ENCODE data around the gene AFF4. TPM values are rescaled to one million over a fixed set of nuclear protein-coding genes. Genes with fewer than 3 reads are reported as not detected.

Gene AFF4
- total RNA-seq, 1 experiment from 2014 or later, result 58.1 TPM

- Mint-ChIP-seq H3K27me3 (ENCODE audit: low read depth) (no peaks in the 10 kb centered on the region), H3K27ac (no peak overlapping the region), H3K9me3 (no peaks in the 10 kb centered on the region), H3K36me3 (peaks cover 31% of the 10 kb centered on the region), H3K4me1 (no peaks in the 10 kb centered on the region), H3K4me3 (no peak overlapping the region)
- ATAC-seq, result no peak
- ChIA-PET CTCF (no interaction called here), POLR2A (no interaction called here)
- no peak for DNase-seq (ENCODE audit: low spot score)
- TF ChIP-seq ERG (CRISPR knock-in tag; IDR thresholded peaks at IDR 0.05), result no peak
- no peak for TF ChIP-seq JAZF1 (CRISPR knock-in tag; IDR thresholded peaks at IDR 0.05)
- TF ChIP-seq AFF4 (CRISPR knock-in tag; IDR thresholded peaks at IDR 0.05; ENCODE audit: borderline replicate concordance), result no peak
- no peak for TF ChIP-seq ZNF232 (CRISPR knock-in tag; IDR thresholded peaks at IDR 0.05)
- no peak for TF ChIP-seq PRRX2 (CRISPR knock-in tag; IDR thresholded peaks at IDR 0.05)
- TF ChIP-seq ELF4 (CRISPR knock-in tag; IDR thresholded peaks at IDR 0.05; ENCODE audit: low read depth), result no peak
- TF ChIP-seq TEAD4 (CRISPR knock-in tag; IDR thresholded peaks at IDR 0.05), result no peak
- TF ChIP-seq ATF3 (CRISPR knock-in tag; conservative IDR thresholded peaks at IDR 0.05), result no peak
These were observed 87.2 kb downstream of the AFF4 start for GRCh38 chr5:132876020-132876759.

- ATAC-seq, result no peak
- H3K36me3 Mint-ChIP-seq, result peaks cover 22% of the 10 kb centered on the region
- H3K9me3 Mint-ChIP-seq, result no peaks in the 10 kb centered on the region
- ChIA-PET POLR2A (no interaction called here), CTCF (interaction anchor here (2.2 kb wide), 1 partner anchor 9 kb away, joined by 6 read pairs; no protein-coding TSS in a partner anchor)
- TF ChIP-seq SMAD4 (CRISPR knock-in tag; IDR thresholded peaks at IDR 0.05), result no peak
- TF ChIP-seq HMGA2 (CRISPR knock-in tag; IDR thresholded peaks at IDR 0.05), result no peak
- no peak for TF ChIP-seq CBFB (CRISPR knock-in tag; IDR thresholded peaks at IDR 0.05; ENCODE audit: low read depth)
- TF ChIP-seq ZNF219 (CRISPR knock-in tag; IDR thresholded peaks at IDR 0.05; ENCODE audit: borderline replicate concordance), result no peak
- TF ChIP-seq EMX1 (CRISPR knock-in tag; IDR thresholded peaks at IDR 0.05), result no peak
- no peak for TF ChIP-seq KAT7 (CRISPR knock-in tag; IDR thresholded peaks at IDR 0.05; ENCODE audit: borderline replicate concordance)
- no peaks in the 10 kb centered on the region for H3K4me1 Mint-ChIP-seq
- no peak overlapping the region for H3K27ac Mint-ChIP-seq
- no peaks in the 10 kb centered on the region for H3K27me3 Mint-ChIP-seq (ENCODE audit: low read depth)
- no peak for DNase-seq (ENCODE audit: low spot score)
- no peak overlapping the region for H3K4me3 Mint-ChIP-seq
These were observed 89.5 kb downstream of the AFF4 start for GRCh38 chr5:132873930-132874271.

- no peak within 1 kb of the TSS for H3K4me3 Mint-ChIP-seq
- no peak for DNase-seq (ENCODE audit: low spot score)
These were observed 90.1 kb downstream of the AFF4 start, which contains the start of gene LEAP2 for GRCh38 chr5:132873119-132873929. Gene LEAP2 (plus strand): TSS chr5:132873668. CDS start chr5:132873695, 27 bp downstream.

More at GRCh38 chr5:132873119-132873929, 90.1 kb downstream of the AFF4 start, which contains the start of gene LEAP2:
- H3K36me3 Mint-ChIP-seq, result peaks cover 22% of the 10 kb centered on the region
- no peak within 1 kb of the TSS; the same call in 1 of the 2 replicates for H3K27ac Mint-ChIP-seq
- POLR2A ChIA-PET, result no interaction called here
- ATAC-seq, result no peak
- no peaks in the 10 kb centered on the region for H3K27me3 Mint-ChIP-seq (ENCODE audit: low read depth)
- TF ChIP-seq GABPB1 (CRISPR knock-in tag; IDR thresholded peaks at IDR 0.05), result peak; percentile 40; the same call in 1 of the 2 replicates
- no peak for TF ChIP-seq ATF2 (CRISPR knock-in tag; IDR thresholded peaks at IDR 0.05; ENCODE audit: borderline replicate concordance, low read depth)
- H3K4me1 Mint-ChIP-seq, result no peaks in the 10 kb centered on the region
- CTCF ChIA-PET, result interaction anchor here (1.3 to 2.2 kb wide), 2 partner anchors 10 to 39 kb away, joined by 3 to 6 read pairs; no protein-coding TSS in a partner anchor
- H3K9me3 Mint-ChIP-seq, result no peaks in the 10 kb centered on the region
